GM21619 (cell line): ENCODE measurements around the gene GABBR2.
"Not testable (repeated sequence)": the region's sequence is repeated elsewhere in the genome, so short reads cannot be mapped to it uniquely, and the experiment has no call there.

Source experiments
- ATAC-seq: cut with Tn5 transposase; IDR thresholded peaks from one replicate; pipeline ENCODE4 v1.9.1; 2021; ENCODE audit not compliant: unreplicated experiment

Gene GABBR2

DNA sequence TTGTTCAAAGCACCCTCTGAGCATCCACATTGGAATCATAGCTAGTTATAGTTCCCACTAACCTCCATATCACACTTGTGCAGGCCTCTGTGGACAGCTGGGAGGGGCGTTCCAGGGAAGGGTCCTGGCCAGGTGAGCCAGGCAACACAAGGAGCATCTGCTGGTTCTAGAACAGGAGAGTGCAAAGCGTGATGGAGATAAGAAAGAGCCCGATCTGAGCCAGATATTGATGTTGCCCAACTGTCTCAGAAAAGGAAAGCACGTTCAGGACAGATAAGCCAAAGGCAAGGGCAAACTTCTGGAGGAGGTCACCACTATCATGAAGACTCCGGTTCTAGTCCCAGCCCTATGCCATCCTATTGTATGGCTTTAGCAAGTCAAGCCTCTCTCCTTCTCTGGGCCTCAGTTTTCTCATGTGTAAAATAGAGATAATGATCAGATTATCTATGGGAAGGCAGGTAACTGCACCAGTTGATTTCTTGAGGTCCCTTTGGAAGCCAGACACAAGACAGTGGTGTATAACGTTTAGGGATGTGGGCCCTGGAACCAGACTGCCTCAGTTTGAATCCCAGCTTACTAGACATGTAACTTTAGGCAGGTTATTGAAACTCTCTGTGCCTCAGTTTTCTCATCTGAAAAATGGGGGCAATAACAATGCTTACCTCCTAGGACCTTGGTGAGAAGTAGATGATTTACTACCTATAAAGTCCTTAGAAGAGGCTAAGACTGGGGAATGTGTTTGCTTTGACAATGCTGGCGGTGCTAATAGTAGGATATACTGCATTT lies 19.8 kb downstream of the GABBR2 start:
- no peak for ATAC-seq

DNA sequence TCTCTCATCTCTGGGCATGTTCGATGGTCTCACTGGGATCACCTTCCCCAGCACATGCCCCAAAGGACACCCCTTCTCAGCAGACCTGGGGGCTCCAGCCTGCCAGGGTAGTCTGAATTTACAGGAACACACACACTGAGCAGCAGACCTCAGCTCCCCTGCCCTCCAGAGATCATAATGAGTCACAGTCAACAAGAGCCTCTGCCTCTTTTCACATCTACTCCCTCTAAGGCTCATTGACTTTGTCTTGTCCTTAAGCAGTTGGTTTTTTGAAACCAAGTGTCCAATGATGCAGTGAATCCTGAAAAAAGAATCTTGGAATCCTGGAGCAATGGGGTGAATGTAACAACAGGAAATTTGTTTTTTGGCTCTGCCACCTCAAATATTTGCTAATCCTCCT lies 20.8 kb downstream of the GABBR2 start:
- ATAC-seq: no peak

DNA sequence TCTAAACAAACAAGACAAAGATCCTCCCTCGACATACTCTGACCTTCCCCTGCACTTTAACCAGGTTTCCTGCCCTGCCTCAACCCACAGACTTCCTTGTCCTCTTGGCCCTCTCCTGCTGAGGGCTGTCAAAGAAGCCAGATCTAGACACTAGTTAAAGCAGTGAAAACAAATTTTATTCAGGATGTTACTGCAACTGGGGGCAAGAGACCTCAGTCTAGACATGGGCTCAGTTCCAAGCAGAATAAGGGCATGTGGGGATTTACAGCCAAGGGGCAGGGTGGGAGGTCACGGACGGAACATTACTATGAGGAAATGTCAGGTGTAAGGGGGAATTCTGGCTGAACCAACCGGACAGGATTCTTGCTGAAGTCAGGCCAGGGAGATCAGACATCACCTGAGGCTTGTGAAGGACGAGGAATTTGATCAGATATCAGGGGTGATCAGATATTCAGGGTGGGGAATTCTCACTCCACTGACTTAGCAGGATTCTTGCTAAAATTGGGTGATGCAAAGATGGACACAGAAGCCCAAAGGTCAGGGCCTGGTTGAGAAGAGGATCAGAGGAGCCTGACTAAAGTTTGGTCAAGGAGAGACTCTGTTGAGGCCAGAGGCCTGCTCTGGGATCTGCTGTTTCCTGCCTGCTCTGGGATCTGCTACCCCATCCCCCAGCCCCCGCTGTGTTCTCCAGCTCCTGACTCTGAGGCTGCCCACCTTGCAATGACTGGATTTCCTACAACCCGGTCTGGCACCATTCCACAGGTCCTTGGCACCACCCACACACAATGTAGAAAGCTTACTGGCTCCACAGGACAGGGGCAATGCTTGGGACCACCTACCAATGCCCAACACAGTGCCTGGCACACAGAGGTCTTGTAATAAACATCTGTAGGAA lies 21.5 kb downstream of the GABBR2 start:
- ATAC-seq: no peak

DNA sequence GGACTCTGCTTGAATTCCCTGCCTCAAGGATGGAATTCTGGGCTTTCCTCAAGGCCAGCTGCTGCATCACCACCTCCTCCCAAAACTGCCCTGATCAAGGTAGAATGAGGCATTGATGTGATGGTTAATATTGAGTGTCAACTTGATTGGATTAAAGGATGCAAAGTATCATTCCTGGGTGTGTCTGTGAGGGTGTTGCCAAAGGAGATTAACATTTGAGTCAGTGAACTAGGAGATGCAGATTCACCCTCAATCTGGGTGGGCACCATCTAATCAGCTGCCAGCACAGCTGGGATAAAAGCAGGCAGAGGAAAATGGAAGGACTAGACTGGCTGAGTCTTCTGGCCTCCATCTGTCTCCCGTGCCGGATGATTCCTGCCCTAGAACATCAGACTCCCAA lies 23.9 kb downstream of the GABBR2 start:
- ATAC-seq: not testable (repeated sequence)

DNA sequence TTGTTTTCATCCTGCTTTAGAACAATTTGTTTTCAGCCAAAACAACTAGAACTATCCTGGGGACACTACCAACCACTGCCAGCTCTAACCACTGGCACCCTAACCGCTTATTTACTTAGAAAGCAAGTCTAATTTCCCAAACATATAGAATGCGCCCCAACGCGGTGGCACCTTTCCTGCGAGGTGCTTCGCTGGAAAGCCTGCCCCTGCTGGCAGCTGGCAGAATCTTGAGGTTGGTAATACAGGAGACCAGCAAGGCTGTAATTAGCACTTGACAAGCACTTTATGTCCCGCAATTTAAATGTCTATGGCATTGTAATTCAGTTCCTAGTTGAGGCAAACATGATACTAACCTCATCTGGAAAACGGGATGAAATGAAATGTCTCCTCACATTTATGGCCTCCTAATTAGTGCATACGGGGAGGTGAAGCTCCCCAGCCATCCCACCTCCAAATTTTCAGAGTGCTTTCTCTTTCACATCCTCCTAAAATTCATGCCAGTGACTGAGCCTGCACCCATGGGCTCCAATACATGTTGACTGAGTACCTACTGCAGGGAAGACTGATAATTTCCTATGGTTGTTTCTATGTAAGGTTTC lies 30.4 kb downstream of the GABBR2 start:
- no peak for ATAC-seq

DNA sequence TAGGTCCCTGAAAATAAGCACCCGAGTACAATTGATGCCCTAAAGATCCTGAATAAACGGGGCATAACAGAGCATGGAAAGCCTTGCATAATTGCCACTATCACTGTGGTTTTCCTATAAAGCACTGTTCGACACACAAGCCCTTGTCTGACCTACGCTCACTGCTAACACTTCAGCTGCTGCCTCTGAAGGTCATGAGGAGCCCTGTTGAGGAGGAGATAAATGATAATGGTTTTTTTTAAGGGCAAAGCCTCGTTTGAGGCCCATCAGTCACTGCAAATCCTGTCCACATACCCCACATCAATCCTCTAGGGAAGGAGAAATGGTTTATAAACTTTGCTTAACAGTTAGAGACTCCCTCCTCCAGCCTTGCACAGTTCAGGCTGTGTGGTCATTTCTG lies 35.1 kb downstream of the GABBR2 start:
- no peak for ATAC-seq

DNA sequence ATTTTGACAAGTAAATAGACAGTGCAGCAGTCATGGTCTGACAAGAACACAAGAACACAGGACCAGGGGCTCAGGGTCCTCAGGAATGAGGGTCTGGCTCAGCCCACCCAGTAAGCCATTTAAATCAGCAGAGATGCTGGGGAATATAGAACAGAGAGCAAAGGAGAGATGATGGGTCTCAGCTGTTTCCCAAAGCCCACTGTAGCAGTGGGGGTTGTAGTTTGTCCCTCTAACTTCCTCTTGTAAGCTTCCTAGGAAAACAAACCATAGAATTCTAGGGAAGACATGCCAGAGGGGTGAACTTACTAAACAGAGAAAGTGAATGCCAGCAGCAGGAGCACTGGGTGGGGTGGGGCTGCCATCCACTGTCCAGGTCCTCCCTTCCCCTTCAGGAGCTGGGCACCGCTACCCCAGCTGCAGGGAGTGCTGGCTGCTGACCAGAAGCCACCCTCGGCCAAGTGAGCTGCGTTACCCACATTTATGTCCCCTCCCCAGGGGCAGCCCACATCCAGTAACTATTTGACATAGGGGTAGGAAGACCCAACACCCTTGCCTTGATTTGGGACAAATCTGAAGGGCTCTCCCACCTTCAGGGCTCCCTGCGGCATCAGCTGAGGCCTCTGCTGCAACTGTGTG lies 41.6 kb downstream of the GABBR2 start:
- ATAC-seq: no peak

DNA sequence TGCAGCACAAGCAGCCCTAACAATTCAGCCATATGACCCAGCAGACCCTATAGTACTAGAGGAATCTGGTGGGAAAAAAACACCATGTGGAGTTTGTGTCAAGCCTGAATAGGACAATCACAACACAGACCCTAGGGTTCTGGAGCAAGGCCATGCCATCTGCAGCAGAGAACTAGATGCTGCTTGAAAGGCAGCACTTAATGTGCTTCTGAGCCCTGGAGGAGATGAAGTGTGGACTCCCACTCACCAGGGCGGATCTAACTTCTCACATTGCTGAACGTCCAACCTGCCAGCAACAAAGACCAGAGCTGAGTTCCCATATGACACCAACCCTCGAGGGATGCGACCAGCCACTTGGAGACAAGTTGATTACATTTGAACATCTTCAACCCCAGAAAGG lies 43.2 kb downstream of the GABBR2 start:
- ATAC-seq: no peak

DNA sequence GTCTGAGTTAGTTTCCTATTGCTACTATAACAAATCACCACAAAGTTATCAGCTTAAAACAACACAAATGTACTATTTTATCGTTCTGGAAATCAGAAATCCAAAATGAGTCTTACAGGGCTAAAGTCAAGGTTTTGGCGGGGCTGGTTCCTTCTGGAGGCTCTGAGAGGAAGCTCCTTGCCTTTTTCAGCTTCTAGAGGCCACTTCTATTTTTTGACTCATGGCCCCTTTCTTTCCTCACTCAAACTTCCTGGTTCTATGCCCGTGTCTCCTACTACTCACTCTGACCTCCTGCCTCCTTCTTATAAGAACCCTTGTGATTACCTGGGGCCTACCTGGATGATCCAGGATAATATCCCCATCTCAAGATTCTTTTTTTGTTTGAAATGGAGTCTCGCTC lies 48.2 kb downstream of the GABBR2 start:
- no peak for ATAC-seq

DNA sequence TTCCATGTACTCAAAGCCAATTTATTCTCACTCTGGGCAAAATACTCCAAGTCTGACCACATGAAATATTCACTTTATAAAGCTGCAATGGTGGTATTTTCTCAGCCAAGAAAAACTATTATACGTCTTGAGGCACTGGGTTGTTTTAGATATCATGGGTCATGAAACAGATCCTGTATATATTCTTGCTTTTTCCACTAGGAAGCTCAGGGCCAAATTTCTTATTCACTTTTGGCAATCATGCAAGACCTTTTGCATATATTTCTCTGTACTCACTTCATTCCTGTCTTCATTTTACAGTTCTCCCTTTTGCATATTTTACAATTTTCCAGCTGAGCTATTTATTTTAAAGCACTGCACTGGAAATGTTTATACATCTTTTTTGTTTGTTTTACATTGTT lies 49.8 kb downstream of the GABBR2 start:
- ATAC-seq: no peak

DNA sequence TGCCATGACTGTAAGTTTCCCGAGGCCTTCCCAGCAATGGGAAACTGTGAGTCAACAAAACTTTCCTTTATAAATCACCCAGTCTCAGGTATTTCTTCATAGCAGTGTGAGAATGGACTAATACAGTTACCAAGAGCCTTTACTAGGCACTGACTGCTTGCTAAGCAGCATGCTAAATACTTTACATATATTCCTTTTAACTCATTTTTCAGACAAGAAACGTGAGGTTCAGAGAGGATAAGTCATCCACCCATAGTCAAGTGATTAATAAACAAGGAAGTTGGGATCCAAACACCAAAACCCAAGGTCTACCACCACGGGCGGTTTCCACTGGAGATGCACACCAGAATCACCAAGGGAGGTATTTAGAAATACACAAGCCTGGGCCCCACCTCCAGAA lies 50.8 kb downstream of the GABBR2 start:
- ATAC-seq: no peak

DNA sequence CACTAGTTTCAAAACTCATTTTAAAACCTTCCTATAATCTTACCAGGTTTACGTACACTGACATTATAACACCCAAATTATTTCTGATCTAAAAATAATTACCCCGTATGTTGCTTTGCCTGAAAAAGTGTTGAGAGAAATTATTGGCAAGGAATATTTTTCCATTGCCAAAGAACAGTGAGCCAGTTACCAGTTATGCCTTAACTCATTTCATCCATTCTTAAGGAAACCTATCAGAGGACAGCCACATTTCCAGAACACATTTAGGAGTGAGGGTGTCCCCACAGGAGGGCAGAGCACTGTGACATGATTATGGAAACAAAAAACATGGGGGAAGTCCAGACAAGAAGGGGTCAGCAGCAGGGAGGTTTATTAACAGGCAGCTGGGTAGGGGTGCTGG lies 52.2 kb downstream of the GABBR2 start:
- no peak for ATAC-seq

DNA sequence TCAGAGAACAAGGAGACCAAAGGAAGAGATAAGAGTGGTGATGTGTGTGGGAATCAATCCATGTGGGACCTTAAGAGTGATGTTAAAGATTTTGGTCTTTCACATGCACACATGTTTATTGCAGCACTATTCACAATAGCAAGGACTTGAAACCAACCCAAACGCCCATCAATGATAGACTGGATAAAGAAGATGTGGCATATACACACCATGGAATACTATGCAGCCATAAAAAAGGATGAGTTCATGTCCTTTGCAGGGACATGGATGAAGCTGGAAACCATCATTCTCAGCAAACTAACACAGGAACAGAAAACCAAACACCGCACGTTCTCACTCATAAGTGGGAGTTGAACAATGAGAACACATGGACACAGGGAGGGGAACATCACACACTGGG lies 53.3 kb downstream of the GABBR2 start:
- not testable (repeated sequence) for ATAC-seq

DNA sequence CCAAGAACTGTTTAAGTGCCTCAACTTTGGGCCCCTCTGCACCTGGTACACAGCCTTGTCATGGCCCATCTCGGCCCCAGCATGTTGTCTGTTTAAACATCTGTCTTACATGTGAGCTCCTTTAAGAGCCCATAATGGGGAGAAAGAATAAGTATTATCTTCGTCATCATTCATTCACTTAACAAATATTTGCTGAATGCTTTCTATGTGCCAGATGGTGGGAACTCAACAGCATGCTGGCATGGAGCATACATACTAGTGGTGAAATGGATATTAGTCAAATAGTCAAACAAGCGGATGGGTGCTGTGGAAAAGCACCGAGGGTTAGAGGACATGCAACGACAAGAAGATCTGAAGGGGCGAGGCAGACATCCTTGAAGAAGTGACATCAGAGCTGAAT lies 54.5 kb downstream of the GABBR2 start:
- no peak for ATAC-seq

DNA sequence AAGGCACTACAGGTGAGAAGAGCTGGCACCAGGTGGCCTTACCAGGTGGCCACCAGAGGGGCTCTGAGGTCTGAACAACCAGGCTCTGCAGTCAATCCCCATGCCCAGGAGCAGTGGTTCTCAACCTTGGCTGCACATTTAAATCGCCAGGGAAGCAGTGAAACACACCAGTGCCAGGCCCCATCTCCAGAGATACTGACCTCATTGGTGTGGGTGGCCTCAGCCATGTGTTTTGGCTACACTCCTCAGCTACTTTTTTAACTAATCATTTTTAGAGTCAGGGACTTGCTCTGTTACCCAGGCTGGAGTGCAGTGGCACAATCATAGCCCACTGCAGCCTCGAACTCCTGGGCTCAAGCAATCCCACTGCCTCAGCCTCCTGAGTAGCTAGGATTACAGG lies 56.0 kb downstream of the GABBR2 start:
- ATAC-seq: no peak

DNA sequence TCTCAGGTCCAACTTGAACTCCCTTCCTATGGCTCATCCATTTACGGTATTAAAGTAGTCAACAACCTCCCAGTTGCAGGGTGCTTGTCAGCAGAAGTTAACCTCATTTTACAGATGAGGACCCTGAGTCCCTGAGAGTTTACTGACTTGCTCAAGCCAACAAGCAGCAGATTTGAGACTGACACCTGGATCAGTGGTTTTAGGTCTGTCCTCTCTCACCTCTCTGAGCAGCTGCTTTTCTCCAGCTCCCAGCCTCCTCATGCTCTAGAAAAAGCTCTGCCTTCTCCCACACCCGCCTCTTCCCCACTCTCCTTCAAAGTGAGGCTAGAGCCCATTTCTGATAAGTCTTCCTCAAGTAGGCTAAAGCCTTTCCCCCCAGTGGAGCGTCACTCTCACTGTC lies 56.4 kb downstream of the GABBR2 start:
- ATAC-seq: no peak

DNA sequence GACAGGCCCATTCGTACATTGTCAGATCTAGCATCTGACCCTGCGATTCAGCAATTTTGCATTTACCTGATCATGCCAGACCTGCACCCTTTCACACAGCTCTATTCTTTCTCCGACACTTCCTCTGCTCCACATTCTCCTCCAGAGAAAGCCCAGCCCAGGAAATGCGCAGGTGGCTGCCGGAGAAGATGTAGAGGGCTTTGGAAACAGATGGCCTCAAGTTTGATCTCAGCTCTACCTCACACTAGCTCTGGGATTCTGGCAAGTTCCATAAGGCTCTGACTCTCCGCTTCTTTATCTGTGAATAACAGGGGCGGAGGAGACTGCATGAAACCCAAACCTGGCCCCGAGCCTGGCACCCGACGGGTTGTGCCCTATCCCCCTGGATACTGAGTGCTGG lies 61.5 kb downstream of the GABBR2 start:
- ATAC-seq: no peak

DNA sequence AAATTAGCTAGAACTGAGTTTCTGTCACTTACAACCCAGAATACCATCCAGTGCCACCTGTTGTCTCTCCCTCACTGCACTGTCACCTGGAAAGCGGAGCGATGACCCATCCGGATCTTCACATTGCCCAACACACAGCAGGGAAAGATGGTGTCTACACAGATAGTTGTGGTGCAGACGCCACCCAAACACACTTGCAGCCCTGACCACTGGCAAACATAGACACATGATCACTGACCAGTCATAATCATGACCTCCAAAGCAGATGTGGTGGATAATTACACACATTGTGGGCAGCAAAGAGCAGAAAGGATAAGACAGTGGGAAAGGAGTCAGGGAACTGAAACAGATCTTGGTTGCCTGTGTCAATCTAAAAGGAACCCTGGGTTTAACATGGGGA lies 64.7 kb downstream of the GABBR2 start:
- no peak for ATAC-seq

DNA sequence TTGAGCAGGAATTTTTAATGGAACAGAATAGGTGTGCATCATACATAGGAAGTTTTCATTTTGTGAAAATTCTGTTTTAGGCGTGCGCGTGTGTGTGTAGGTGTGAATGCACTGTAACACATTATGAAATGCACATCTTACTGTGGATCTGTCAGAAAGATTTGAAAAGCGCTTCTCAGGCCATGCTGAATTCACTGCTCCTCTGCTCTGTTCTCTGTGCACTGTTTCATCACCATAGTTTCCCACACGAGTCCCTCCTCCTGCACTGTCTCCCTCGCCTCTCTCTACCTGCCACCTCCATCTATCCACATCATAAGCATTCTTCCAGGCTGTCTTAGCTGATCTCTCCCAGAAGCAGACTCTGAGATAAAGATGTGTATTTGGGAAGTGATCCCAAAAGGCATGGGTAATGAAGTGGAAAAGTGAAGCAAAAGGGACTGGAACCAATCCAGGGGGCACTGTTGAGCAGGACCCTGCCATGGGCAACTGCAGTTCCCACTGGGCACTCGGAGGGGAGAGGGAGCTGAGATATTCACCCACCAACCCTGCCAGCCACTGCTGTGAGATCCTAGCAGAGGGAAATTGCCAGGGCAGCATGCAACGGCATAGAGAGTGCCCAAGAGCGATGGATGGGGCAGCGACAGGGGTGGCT lies 65.9 kb downstream of the GABBR2 start:
- ATAC-seq: no peak

DNA sequence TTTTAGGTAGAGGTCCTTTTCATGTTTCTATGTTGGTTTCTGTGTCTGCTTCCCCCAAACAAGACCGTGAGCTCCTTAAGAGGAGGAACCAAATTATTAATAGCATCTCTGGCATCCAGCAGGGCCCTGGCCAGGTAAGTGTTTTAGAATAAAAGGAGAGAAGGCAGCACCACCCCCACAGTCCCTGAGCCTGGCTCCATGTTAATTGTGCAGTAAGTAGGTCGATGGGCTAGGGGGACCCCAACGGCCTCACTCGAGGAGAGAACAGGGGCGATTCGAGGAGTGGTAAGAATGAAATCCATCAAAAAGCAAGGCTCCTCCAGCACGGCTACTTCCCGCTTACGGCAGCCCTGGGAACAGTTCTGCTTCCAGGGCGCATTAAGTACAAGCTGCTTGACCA lies 67.0 kb downstream of the GABBR2 start:
- no peak for ATAC-seq

DNA sequence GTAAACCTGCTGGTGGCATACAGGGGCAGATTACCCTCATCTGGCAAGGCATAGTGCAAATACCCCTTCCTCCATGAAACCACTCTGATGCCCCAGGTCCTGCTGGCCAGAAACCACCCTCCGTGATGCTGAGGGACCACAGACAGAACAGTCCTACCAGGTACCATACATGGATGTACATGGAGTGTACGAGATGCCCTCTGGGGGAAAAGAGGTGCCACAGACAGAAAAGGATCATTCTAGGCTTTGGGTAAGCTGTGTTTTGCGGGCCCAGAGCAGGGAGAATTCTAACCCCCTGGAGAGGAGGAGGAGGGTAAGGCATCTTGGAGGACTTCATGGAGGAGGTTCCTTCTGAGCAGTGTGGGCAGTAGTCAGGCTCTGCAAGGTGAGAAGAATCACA lies 68.3 kb downstream of the GABBR2 start:
- ATAC-seq: no peak
